HEK293 (cell line): ENCODE results near the gene PRR29.

Experiments
- CTCF ChIA-PET: fragments of 350-600 bp; formaldehyde crosslinking; extraction: SDS; loops from one replicate; lab custom pipeline; 2021; ENCODE audit warnings: antibody characterized with exemption; lab: Yijun Ruan, JAX
- POLR2A ChIA-PET: fragments of 300-600 bp; formaldehyde crosslinking; extraction: SDS; loops from one replicate; lab custom pipeline; 2020; ENCODE audit warnings: antibody characterized with exemption, inconsistent platforms; lab: Yijun Ruan, JAX
- H3K27ac ChIP-seq: fragments of 200-500 bp; sonication (Bioruptor generic); 2 replicates; pipeline ENCODE4 v1.5.1; 2014; ENCODE audit warnings: low read depth, low read length, control low read depth, inconsistent platforms; ENCODE audit errors: extremely low read depth
- H3K36me3 ChIP-seq, 2 experiments: fragments of 200-500 bp in 1 of 2; sonication (Bioruptor generic) in 1 of 2; 1 replicate in 1 of 2; 2 replicates in 1 of 2; pipeline ENCODE4 v1.5.1; 2014 to 2017; ENCODE audit warnings: inconsistent platforms in 2 of 2, low read length in 2 of 2; ENCODE audit not compliant: control insufficient read depth in 2 of 2, insufficient read depth in 1 of 2
- H3K4me1 ChIP-seq: fragments of 200-500 bp; sonication (Bioruptor generic); 2 replicates; pipeline ENCODE4 v1.5.1; 2014; ENCODE audit warnings: mild to moderate bottlenecking, low read length, inconsistent platforms; ENCODE audit not compliant: control insufficient read depth, insufficient read depth
- H3K4me3 ChIP-seq: 2 replicates; pipeline ENCODE4 v1.5.1; 2011; ENCODE audit warnings: low read depth, mild to moderate bottlenecking, control low read depth, low read length, moderate library complexity
- H3K9me3 ChIP-seq: fragments of 200-500 bp; sonication (Bioruptor generic); 2 replicates; pipeline ENCODE4 v1.5.1; 2014; ENCODE audit warnings: low read depth, low read length, inconsistent platforms; ENCODE audit not compliant: control insufficient read depth, insufficient read depth
- BCL11B ChIP-seq: fragments of 450-650 bp; formaldehyde crosslinking; IDR thresholded peaks from 2 replicates; pipeline ENCODE4 v1.5.1; 2016; ENCODE audit warnings: low read depth, missing biosample characterization, missing genetic modification characterization
- GLIS2 ChIP-seq: fragments of 450-650 bp; formaldehyde crosslinking; IDR thresholded peaks from 2 replicates; pipeline ENCODE4 v1.5.1; 2016; ENCODE audit warnings: missing biosample characterization, missing genetic modification characterization
- KLF1 ChIP-seq: fragments of 450-650 bp; formaldehyde crosslinking; IDR thresholded peaks from 2 replicates; pipeline ENCODE4 v1.5.1; 2016; ENCODE audit warnings: missing biosample characterization, missing genetic modification characterization
- KLF9 ChIP-seq: fragments of 450-650 bp; formaldehyde crosslinking; IDR thresholded peaks from 2 replicates; pipeline ENCODE4 v1.5.1; 2016; ENCODE audit warnings: missing biosample characterization, missing genetic modification characterization, low read depth
- SP2 ChIP-seq: fragments of 450-650 bp; formaldehyde crosslinking; IDR thresholded peaks from 2 replicates; pipeline ENCODE4 v1.5.1; 2016; ENCODE audit warnings: missing biosample characterization, missing genetic modification characterization
- SP3 ChIP-seq: fragments of 450-650 bp; formaldehyde crosslinking; IDR thresholded peaks from 2 replicates; pipeline ENCODE4 v1.5.1; 2016; ENCODE audit warnings: missing biosample characterization, missing genetic modification characterization
- ZFHX2 ChIP-seq: fragments of 450-650 bp; formaldehyde crosslinking; conservative IDR thresholded peaks from 2 replicates; pipeline ENCODE4 v1.5.1; 2016; ENCODE audit warnings: missing biosample characterization, missing genetic modification characterization
- ZNF132 ChIP-seq: fragments of 450-650 bp; formaldehyde crosslinking; IDR thresholded peaks from 2 replicates; pipeline ENCODE4 v1.5.1; 2017; ENCODE audit warnings: missing biosample characterization, missing genetic modification characterization, borderline replicate concordance
- ZNF155 ChIP-seq: fragments of 450-650 bp; formaldehyde crosslinking; IDR thresholded peaks from 2 replicates; pipeline ENCODE4 v1.5.1; 2016; ENCODE audit warnings: missing biosample characterization, missing genetic modification characterization
- ZNF169 ChIP-seq: fragments of 450-650 bp; formaldehyde crosslinking; IDR thresholded peaks from 2 replicates; pipeline ENCODE4 v1.5.1; 2016; ENCODE audit warnings: missing biosample characterization, missing genetic modification characterization
- ZNF184 ChIP-seq: fragments of 450-650 bp; IDR thresholded peaks from 2 replicates; pipeline ENCODE4 v1.5.1; 2018; ENCODE audit warnings: missing biosample characterization, mild to moderate bottlenecking, missing genetic modification characterization
- ZNF2 ChIP-seq: fragments of 450-650 bp; formaldehyde crosslinking; IDR thresholded peaks from 2 replicates; pipeline ENCODE4 v1.5.1; 2016; ENCODE audit warnings: missing biosample characterization, missing genetic modification characterization
- ZNF248 ChIP-seq: fragments of 450-650 bp; formaldehyde crosslinking; IDR thresholded peaks from 2 replicates; pipeline ENCODE4 v1.5.1; 2017; ENCODE audit warnings: missing biosample characterization, missing genetic modification characterization
- ZNF449 ChIP-seq: fragments of 450-650 bp; formaldehyde crosslinking; IDR thresholded peaks from 2 replicates; pipeline ENCODE4 v1.5.1; 2017; ENCODE audit warnings: missing biosample characterization, mild to moderate bottlenecking, missing genetic modification characterization, moderate library complexity
- ZNF488 ChIP-seq: fragments of 450-650 bp; formaldehyde crosslinking; IDR thresholded peaks from 2 replicates; pipeline ENCODE4 v1.5.1; 2016; ENCODE audit warnings: missing biosample characterization, missing genetic modification characterization
- ZNF549 ChIP-seq: fragments of 450-650 bp; IDR thresholded peaks from 2 replicates; pipeline ENCODE4 v1.5.1; 2018; ENCODE audit warnings: missing biosample characterization, missing genetic modification characterization, mild to moderate bottlenecking, inconsistent platforms, moderate library complexity
- ZNF558 ChIP-seq: fragments of 450-650 bp; formaldehyde crosslinking; IDR thresholded peaks from 2 replicates; pipeline ENCODE4 v1.5.1; 2016; ENCODE audit warnings: missing biosample characterization, missing genetic modification characterization
- ZNF571 ChIP-seq: fragments of 450-650 bp; formaldehyde crosslinking; IDR thresholded peaks from 2 replicates; pipeline ENCODE4 v1.5.0; 2017; ENCODE audit warnings: missing biosample characterization, missing genetic modification characterization
- ZNF600 ChIP-seq: fragments of 450-650 bp; formaldehyde crosslinking; IDR thresholded peaks from 2 replicates; pipeline ENCODE4 v1.5.1; 2016; ENCODE audit warnings: missing biosample characterization, missing genetic modification characterization
- ZNF645 ChIP-seq: fragments of 450-650 bp; formaldehyde crosslinking; IDR thresholded peaks from 2 replicates; pipeline ENCODE4; 2016; ENCODE audit warnings: missing biosample characterization, missing genetic modification characterization
- ZNF660 ChIP-seq: fragments of 450-650 bp; IDR thresholded peaks from 2 replicates; pipeline ENCODE4 v1.5.1; 2018; ENCODE audit warnings: missing biosample characterization, mild to moderate bottlenecking, missing genetic modification characterization
- ZNF670 ChIP-seq: fragments of 450-650 bp; formaldehyde crosslinking; IDR thresholded peaks from 2 replicates; pipeline ENCODE4 v1.5.1; 2016; ENCODE audit warnings: missing biosample characterization, missing genetic modification characterization, low read depth
- ZNF707 ChIP-seq: fragments of 450-650 bp; formaldehyde crosslinking; IDR thresholded peaks from 2 replicates; pipeline ENCODE4 v1.5.1; 2016; ENCODE audit warnings: missing biosample characterization, missing genetic modification characterization
- ZNF776 ChIP-seq: fragments of 450-650 bp; formaldehyde crosslinking; IDR thresholded peaks from 2 replicates; pipeline ENCODE4 v1.5.0; 2017; ENCODE audit warnings: missing biosample characterization, missing genetic modification characterization, borderline replicate concordance
- ZSCAN30 ChIP-seq: fragments of 450-650 bp; IDR thresholded peaks from 2 replicates; pipeline ENCODE4 v1.5.1; 2018; ENCODE audit warnings: missing biosample characterization, mild to moderate bottlenecking, missing genetic modification characterization, moderate library complexity

PRR29 gene

GRCh38 chr17:63961355-63962212 is 36.6 kb upstream of the PRR29 start (continued):
- TF ChIP-seq ZNF558 (tag by site-specific recombination) (no peak), ZNF488 (tag by site-specific recombination) (no peak), ZNF169 (no peak), ZNF2 (tag by site-specific recombination) (no peak), KLF1 (tag by site-specific recombination) (peak; percentile 82), ZNF776 (no peak), ZNF449 (tag by site-specific recombination) (no peak), SP3 (tag by site-specific recombination) (peak; percentile 84), SP2 (tag by site-specific recombination) (peak; percentile 60), ZNF571 (tag by site-specific recombination) (no peak), ZNF707 (tag by site-specific recombination) (no peak), KLF9 (tag by site-specific recombination) (peak; percentile 66), ZNF645 (no peak), ZNF155 (no peak), ZNF670 (no peak), ZNF184 (tag by site-specific recombination) (no peak), BCL11B (tag by site-specific recombination) (no peak), ZSCAN30 (tag by site-specific recombination) (no peak), GLIS2 (tag by site-specific recombination) (no peak)
- TF ChIP-seq, all 188 proteins: peak for 6

- ChIA-PET POLR2A (no interaction called here), CTCF (no interaction called here)
- Histone ChIP-seq H3K27ac (no peak overlapping the region), H3K36me3 (no peaks in the 10 kb centered on the region), H3K9me3 (no peaks in the 10 kb centered on the region), H3K4me3 (no peak overlapping the region), H3K4me1 (no peaks in the 10 kb centered on the region)
- no peak for TF ChIP-seq ZNF600 (tag by site-specific recombination)
- no peak for TF ChIP-seq ZNF660 (tag by site-specific recombination)
- 0 out of 2 replicates have a peak, but pooled peaks have one; percentile 26 for TF ChIP-seq ZFHX2 (tag by site-specific recombination)
- no peak for TF ChIP-seq ZNF248
- TF ChIP-seq ZNF549 (tag by site-specific recombination), result no peak
- TF ChIP-seq ZNF132 (tag by site-specific recombination), result no peak
These were observed 35.8 kb upstream of the PRR29 start for GRCh38 chr17:63962298-63962744.
